Glomerular endothelial cell (primary cell): Measurements from ENCODE around the gene VEGFB. TPM values are rescaled to one million over a fixed set of nuclear protein-coding genes. Genes with fewer than 3 reads are reported as not detected.

Source experiments
- DNase-seq: peaks from one replicate; pipeline ENCODE4 v3.0.0-alpha.2; 2011; ENCODE audit warnings: low read depth, low spot score; ENCODE audit errors: extremely low read depth
- total RNA-seq: library from RNA; depleted of rRNA; stranded (reverse); fragments of >200 nt; gene quantifications from 2 replicates; pipeline ENCODE4 v1.2.3, GENCODE V29; 2015

VEGFB gene
- total RNA-seq, 1 donor from 2014 or later = 69.2 TPM

- DNase-seq = no peak
These were observed 42.5 kb downstream of the VEGFB start for GRCh38 chr11:64276653-64277431.

DNA sequence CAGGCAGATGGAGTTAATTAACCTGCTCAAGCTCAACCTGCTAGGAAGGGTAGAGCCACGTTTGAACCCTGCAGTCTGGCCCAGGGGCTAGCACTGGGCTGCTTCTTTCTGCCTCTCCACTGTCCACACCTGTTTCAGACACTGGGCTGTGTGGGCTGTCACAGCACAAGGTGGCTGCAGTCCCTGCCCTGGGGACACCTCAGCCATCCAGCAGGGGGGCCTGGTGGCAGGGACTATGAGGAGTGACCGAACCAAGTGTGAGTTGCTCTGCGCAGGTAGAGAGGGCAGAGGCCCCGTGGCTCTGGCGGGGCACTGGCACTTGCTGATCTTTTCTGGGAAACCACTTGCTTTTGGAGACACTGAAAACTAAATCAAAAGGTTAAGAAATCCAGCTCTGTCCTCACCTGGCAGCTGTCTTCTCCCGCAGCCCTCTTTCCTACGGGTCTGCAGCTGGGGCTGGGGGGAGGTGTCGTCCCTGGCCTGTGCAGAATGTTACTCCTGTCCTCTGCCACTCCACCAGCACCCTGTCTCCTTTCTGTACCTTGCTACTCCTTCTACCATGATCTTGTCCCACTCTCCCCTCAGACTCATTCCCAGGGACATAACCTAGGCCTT is 44.3 kb downstream of the VEGFB start:
- DNase-seq = no peak

- DNase-seq = no peak
These were observed 47.8 kb downstream of the VEGFB start for GRCh38 chr11:64281957-64282770.

- DNase-seq = no peak
These were observed 48.7 kb downstream of the VEGFB start for GRCh38 chr11:64283092-64283491.

- no peak for DNase-seq
These were observed 49.9 kb downstream of the VEGFB start, which contains the start of gene BAD for GRCh38 chr11:64284048-64284961. Gene BAD, minus strand, starts transcription at chr11:64284665. Its CDS starts 297 bp downstream, at chr11:64284368.

DNA sequence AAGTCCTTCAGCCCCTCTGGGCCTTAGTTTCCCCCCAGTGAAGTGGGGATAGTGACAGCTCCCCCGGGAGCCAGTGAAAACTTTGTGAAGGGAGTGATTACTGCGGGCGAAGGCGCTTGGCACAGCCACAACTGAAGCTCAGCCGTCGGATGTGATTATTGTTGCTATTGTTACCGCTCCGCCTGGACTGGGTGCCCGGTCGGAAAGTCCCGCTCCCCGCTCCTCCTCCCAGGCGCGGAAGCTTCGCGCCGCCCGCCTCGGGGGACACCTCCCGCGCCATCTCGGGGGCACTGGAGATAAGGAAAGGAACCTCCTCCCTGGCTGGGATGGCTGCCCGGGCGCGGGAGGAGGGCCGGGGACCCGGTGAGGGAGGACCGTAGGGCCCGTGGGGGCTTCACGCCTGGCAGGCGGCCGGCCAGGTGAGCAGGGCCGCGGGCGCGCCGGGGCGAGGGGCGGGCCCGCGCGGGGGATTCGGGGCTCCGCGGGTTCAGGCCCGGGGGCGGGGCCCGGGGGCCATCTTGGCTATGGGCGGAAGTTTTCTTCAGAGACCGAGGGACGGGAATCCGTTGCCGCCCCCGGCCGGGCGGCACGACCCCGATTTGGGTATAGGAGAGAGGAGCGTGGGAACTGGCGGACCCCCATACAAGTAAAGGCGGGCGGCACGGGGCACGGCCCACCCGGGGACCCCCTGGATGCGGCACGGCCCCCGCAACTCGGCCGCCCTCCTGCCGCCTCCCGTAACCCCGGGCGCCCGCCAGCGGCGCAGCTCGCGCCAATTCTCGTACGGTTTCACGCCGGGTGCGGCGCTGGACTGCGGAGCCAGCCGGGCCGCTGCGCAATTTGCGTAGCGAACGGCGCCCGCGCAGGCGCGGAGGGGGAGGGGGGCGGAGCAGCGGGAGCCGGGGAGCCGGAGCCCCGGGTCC is 50.8 kb downstream of the VEGFB start, which contains the start of gene GPR137:
Gene GPR137 (plus strand): TSS at position 887 of the 923 bp plus-strand sequence. CDS start 677 bp downstream, outside the sequence.
- DNase-seq = no peak

GRCh38 chr11:64285885-64286800 is 51.8 kb downstream of the VEGFB start:
- DNase-seq = no peak

DNA sequence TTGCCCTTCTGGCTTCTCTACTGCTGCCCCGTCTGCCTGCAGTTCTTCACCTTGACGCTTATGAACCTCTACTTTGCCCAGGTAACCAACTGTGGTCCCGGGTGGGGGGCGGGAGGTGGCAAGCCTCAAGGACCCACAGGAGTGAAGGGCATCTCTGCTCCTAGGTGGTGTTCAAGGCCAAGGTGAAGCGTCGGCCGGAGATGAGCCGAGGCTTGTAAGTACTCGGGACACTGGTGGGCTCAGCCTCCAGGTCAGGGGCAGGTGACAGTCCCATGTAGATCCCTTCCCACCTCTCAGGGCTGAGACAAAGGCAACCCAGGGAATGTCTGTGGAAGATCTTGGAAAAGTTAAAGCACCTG is 52.4 kb downstream of the VEGFB start:
- DNase-seq = no peak

- DNase-seq = no peak
These were observed 53.4 kb downstream of the VEGFB start for GRCh38 chr11:64287676-64288352.

- no peak for DNase-seq
These were observed 54.0 kb downstream of the VEGFB start for GRCh38 chr11:64288353-64288750.

Other genes starting within 250 kb of the VEGFB start
- gene OTUB1, start 248.1 kb upstream of the VEGFB start, total RNA-seq = 97.1 and 117 TPM in 2 replicates
- not detected in 2 replicates for gene FLRT1, start 198.7 kb upstream of the VEGFB start, total RNA-seq
- gene MACROD1, start 68.5 kb upstream of the VEGFB start, total RNA-seq = 22.1 and 26.0 TPM in 2 replicates
- gene STIP1, start 48.4 kb upstream of the VEGFB start, total RNA-seq = 199 and 219 TPM in 2 replicates
- 31.7 and 38.9 TPM in 2 replicates for gene FERMT3, start 27.9 kb upstream of the VEGFB start, total RNA-seq
- 39.7 and 47.4 TPM in 2 replicates for gene TRPT1, start 8.4 kb upstream of the VEGFB start, total RNA-seq
- gene NUDT22, start 8.3 kb upstream of the VEGFB start, total RNA-seq = 50.7 and 53.5 TPM in 2 replicates
- gene DNAJC4, start 4.0 kb upstream of the VEGFB start, total RNA-seq = 19.1 and 27.2 TPM in 2 replicates
- 52.4 and 52.8 TPM in 2 replicates for gene FKBP2, start 6.5 kb downstream of the VEGFB start, total RNA-seq
- 316 and 365 TPM in 2 replicates for gene PPP1R14B, start 12.4 kb downstream of the VEGFB start, total RNA-seq
- 62.2 and 78.0 TPM in 2 replicates for gene PLCB3, start 16.9 kb downstream of the VEGFB start, total RNA-seq
- gene BAD, start 50.1 kb downstream of the VEGFB start, total RNA-seq = 121 and 150 TPM in 2 replicates
- gene GPR137, start 51.3 kb downstream of the VEGFB start, total RNA-seq = 28.1 and 41.5 TPM in 2 replicates
- gene KCNK4, start 56.7 kb downstream of the VEGFB start, total RNA-seq = not detected in 2 replicates
- not detected in 2 replicates for gene CATSPERZ, start 65.8 kb downstream of the VEGFB start, total RNA-seq
- 46.9 and 47.2 TPM in 2 replicates for gene ESRRA, start 70.9 kb downstream of the VEGFB start, total RNA-seq
- gene TRMT112, start 83.0 kb downstream of the VEGFB start, total RNA-seq = 217 and 259 TPM in 2 replicates
- gene PRDX5, start 83.5 kb downstream of the VEGFB start, total RNA-seq = 305 and 480 TPM in 2 replicates
- 3.2 and 3.4 TPM in 2 replicates for gene CCDC88B, start 105.6 kb downstream of the VEGFB start, total RNA-seq
- 42.1 and 49.0 TPM in 2 replicates for gene RPS6KA4, start 124.6 kb downstream of the VEGFB start, total RNA-seq